LNCAP (cell line): Measurements from ENCODE around the gene RCCD1.

Experiments
- TF ChIP-seq, protein P1 (sequence below): fragments of 450-650 bp; IDR thresholded peaks from 2 replicates; pipeline ENCODE4 v1.5.1; 2017; ENCODE audit warnings: mild to moderate bottlenecking

RCCD1 gene

DNA sequence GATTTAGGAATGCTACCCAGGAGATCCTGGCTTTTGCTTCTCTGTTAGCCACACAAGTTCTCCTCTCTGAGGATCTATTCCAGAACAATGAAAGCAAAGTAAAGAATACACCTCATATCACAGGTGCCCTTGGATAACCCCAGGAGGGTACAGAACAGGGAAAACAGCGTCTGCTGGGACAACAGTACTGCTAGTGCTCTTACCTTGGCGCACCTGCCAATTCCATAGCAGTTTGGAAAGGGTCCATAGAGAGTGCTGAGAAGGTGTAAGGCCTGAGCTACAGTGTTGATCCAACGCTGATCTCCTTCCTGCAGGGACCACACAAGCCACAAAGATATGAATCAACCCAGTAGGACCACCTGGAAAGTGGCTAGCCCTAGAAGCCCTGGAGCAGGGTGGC, 52.6 kb downstream of the RCCD1 start:
- TF ChIP-seq, protein P1, sequence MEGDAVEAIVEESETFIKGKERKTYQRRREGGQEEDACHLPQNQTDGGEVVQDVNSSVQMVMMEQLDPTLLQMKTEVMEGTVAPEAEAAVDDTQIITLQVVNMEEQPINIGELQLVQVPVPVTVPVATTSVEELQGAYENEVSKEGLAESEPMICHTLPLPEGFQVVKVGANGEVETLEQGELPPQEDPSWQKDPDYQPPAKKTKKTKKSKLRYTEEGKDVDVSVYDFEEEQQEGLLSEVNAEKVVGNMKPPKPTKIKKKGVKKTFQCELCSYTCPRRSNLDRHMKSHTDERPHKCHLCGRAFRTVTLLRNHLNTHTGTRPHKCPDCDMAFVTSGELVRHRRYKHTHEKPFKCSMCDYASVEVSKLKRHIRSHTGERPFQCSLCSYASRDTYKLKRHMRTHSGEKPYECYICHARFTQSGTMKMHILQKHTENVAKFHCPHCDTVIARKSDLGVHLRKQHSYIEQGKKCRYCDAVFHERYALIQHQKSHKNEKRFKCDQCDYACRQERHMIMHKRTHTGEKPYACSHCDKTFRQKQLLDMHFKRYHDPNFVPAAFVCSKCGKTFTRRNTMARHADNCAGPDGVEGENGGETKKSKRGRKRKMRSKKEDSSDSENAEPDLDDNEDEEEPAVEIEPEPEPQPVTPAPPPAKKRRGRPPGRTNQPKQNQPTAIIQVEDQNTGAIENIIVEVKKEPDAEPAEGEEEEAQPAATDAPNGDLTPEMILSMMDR: no peak
